ENCODE measurements around the gene HHIPL1. TPM values are rescaled to one million over a fixed set of nuclear protein-coding genes. Genes with fewer than 3 reads are reported as not detected.

The HHIPL1 gene
- total RNA-seq, 4 donors from 2014 or later: 0.13 to 4.7 (median 0.56) TPM

- peaks cover 42% of the 10 kb centered on the region for H3K27me3 ChIP-seq
- 64% methylated on average over 4 of the region's 4 CpGs for WGBS
- peak; percentile 42 to 56 for DNase-seq (ENCODE audit: low spot score in 2 of 2)
- H3K36me3 ChIP-seq: no peaks in the 10 kb centered on the region
- H3K4me1 ChIP-seq: peaks cover 15% of the 10 kb centered on the region
- no peaks in the 10 kb centered on the region for H3K9me3 ChIP-seq
- no peak overlapping the region for H3K4me3 ChIP-seq
- TF ChIP-seq CTCF (IDR thresholded peaks at IDR 0.05) (no peak), POLR2AphosphoS5 (IDR thresholded peaks at IDR 0.05) (no peak), EP300 (IDR thresholded peaks at IDR 0.05) (no peak), POLR2A (IDR thresholded peaks at IDR 0.05) (no peak)
- H3K27ac ChIP-seq: no peak overlapping the region
These were observed 84.1 kb downstream of the HHIPL1 start for GRCh38 chr14:99728981-99729451.

Other genes starting within 250 kb of the HHIPL1 start
- 10 to 100 TPM; 50.2 to 57.5 (median 54.8) TPM for gene SETD3, start 164.3 kb upstream of the HHIPL1 start, total RNA-seq
- gene CCNK, start 163.7 kb upstream of the HHIPL1 start, total RNA-seq: 10 to 100 TPM; 23.4 to 66.3 (median 39.0) TPM
- 10 to 100 TPM; 18.8 to 53.2 (median 48.0) TPM for gene CCDC85C, start 40.9 kb upstream of the HHIPL1 start, total RNA-seq
- gene CYP46A1, start 39.2 kb downstream of the HHIPL1 start, total RNA-seq: 1 to 10 TPM in 2 of 4 donors, under 1 TPM in 1, not detected in 1; 0.47 to 2.0 (median 1.0) TPM
- gene EML1, start 148.3 kb downstream of the HHIPL1 start, total RNA-seq: 10 to 100 TPM in 3 of 4 donors, 1 to 10 TPM in 1; 9.6 to 17.6 (median 15.4) TPM

All from suprapubic skin (tissue), 4 donors.